OCI-LY7 (cell line): Measurements from ENCODE around the gene SH3GL2. TPM values are rescaled to one million over a fixed set of nuclear protein-coding genes. Genes with fewer than 3 reads are reported as not detected.

Source experiments
- BruUV-seq: library from RNA; stranded (reverse); fragments of 400-500 nt; replicated peaks from 2 replicates; lab custom pipeline; 2021; lab: Mats Ljungman, UMichigan
- CTCF ChIA-PET: fragments of 300-600 bp; sonication (Branson Sonifier 250); formaldehyde crosslinking; loops from one replicate; lab custom pipeline; 2022; ENCODE audit warnings: antibody characterized with exemption; ENCODE audit not compliant: unreplicated experiment; lab: Charles Lee
- POLR2A ChIA-PET: fragments of 300-600 bp; sonication (Branson Sonifier 250); formaldehyde crosslinking; loops from one replicate; lab custom pipeline; 2022; ENCODE audit warnings: antibody characterized with exemption; lab: Charles Lee
- DNase-seq: peaks from one replicate; pipeline ENCODE4 v3.0.0-alpha.2; 2015; ENCODE audit warnings: low spot score
- H2AFZ ChIP-seq: fragments of 200-600 bp; sonication (generic), shearing (Covaris generic); 2 replicates; pipeline ENCODE4 v1.6.1; 2014; ENCODE audit warnings: mild to moderate bottlenecking, antibody characterized with exemption, low read length, moderate library complexity
- H3K27ac ChIP-seq: fragments of 200-600 bp; sonication (generic); 2 replicates; pipeline ENCODE4 v1.5.1; 2014; ENCODE audit warnings: mixed run types, low read depth, mild to moderate bottlenecking, moderate library complexity, low read length, inconsistent platforms; ENCODE audit not compliant: poor library complexity, severe bottlenecking
- H3K36me3 ChIP-seq: fragments of 200-600 bp; sonication (generic); 2 replicates; pipeline ENCODE4 v1.6.1; 2014; ENCODE audit warnings: mild to moderate bottlenecking, antibody characterized with exemption, low read length, moderate library complexity, mixed read lengths; ENCODE audit not compliant: insufficient read depth
- H3K4me1 ChIP-seq: fragments of 200-600 bp; sonication (generic); 2 replicates; pipeline ENCODE4 v1.5.1; 2014; ENCODE audit warnings: mild to moderate bottlenecking, low read length; ENCODE audit not compliant: insufficient read depth, poor library complexity, severe bottlenecking
- H3K4me2 ChIP-seq: fragments of 200-600 bp; sonication (generic); 2 replicates; pipeline ENCODE4 v1.6.1; 2014; ENCODE audit warnings: mild to moderate bottlenecking, low read length
- H3K4me3 ChIP-seq: fragments of 200-600 bp; sonication (generic); 2 replicates; pipeline ENCODE4 v1.5.1; 2014; ENCODE audit warnings: mild to moderate bottlenecking, low read depth, low read length; ENCODE audit not compliant: poor library complexity, severe bottlenecking
- H3K79me2 ChIP-seq: fragments of 200-600 bp; sonication (generic); 2 replicates; pipeline ENCODE4 v1.6.1; 2016; ENCODE audit warnings: low read depth, mild to moderate bottlenecking, low read length, moderate library complexity, mixed read lengths; ENCODE audit not compliant: insufficient read depth
- H3K9me2 ChIP-seq: fragments of 200-600 bp; sonication (generic); 2 replicates; pipeline ENCODE4 v1.6.1; 2016; ENCODE audit warnings: mild to moderate bottlenecking, low read length, mixed read lengths; ENCODE audit not compliant: insufficient read depth
- H3K9me3 ChIP-seq: fragments of 200-600 bp; sonication (generic); 2 replicates; pipeline ENCODE4 v1.6.1; 2014; ENCODE audit warnings: mild to moderate bottlenecking, mixed run types, low read length, mixed read lengths
- H4K20me1 ChIP-seq: fragments of 200-600 bp; sonication (generic); 2 replicates; pipeline ENCODE4 v1.6.1; 2014; ENCODE audit warnings: mild to moderate bottlenecking, antibody characterized with exemption, low read length, moderate library complexity, mixed read lengths; ENCODE audit not compliant: insufficient read depth
- EZH2phosphoT487 ChIP-seq: fragments of 200-600 bp; sonication (generic); IDR thresholded peaks from 2 replicates; pipeline ENCODE4 v1.6.1; 2018; ENCODE audit warnings: low read depth, borderline replicate concordance, mild to moderate bottlenecking, mixed run types, antibody characterized with exemption, low read length, moderate library complexity, mixed read lengths
- intact Hi-C: fragments of 100-400 bp; cut with micrococcal nuclease; formaldehyde crosslinking; loops from one replicate; pipeline ENCODE4 v1.10.0; 2022; ENCODE audit not compliant: unreplicated experiment
- total RNA-seq, 2 experiments: library from RNA; depleted of rRNA in 1 of 2; stranded (reverse); fragments of >200 nt in 1 of 2; shearing (Covaris generic) in 1 of 2; gene quantifications; 2 replicates each; pipeline ENCODE4 v1.2.3, GENCODE V29; 2014 to 2022
- TF ChIP-seq, protein P1 (sequence below): fragments of 200-600 bp; sonication (generic); conservative IDR thresholded peaks from 2 replicates; pipeline ENCODE4 v1.5.1; 2014; ENCODE audit warnings: mild to moderate bottlenecking, antibody characterized with exemption, low read length, moderate library complexity, mixed read lengths

SH3GL2 gene
- total RNA-seq, 2 experiments from 2014 or later: not detected

DNA sequence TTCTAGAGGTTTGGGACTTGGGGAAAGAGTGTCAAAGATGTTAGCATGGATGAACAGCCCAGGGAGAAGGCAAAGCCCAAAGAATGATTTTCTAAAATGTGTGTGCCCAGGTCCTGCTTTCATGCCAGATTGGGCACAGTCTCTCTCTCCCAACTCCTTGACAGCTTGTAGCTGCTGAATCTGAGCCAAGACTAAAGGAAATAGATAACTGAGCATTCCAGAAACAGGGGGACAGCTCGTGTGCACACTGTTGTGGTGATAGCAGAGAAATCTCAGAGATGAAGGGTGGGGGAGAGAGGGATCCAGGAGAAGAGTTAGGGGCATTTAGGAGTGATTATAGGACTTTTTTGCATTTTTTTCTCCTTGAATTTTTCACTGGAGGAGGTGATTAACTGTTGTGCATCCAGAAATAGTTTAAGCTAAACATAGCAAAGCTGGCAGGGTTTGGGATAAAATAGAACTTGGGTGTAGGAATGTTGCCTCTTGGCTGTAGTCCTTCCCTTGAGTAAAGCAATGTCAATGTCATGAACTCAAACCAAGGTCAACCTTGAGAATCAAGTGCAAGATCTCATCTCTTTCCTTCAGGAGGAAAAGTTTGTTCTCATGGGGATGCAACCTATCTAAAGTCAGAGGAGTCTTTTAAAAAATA is 245.9 kb downstream of the SH3GL2 start:
- no peaks in the 10 kb centered on the region for H4K20me1 ChIP-seq
- no peak overlapping the region for H3K4me2 ChIP-seq
- no peak overlapping the region for H2AFZ ChIP-seq
- no peak for DNase-seq
- H3K4me3 ChIP-seq: no peak overlapping the region
- no peaks in the 10 kb centered on the region for H3K79me2 ChIP-seq
- H3K9me3 ChIP-seq: no peaks in the 10 kb centered on the region
- no peak overlapping the region for H3K27ac ChIP-seq
- ChIA-PET CTCF (no interaction called here), POLR2A (interaction anchor here (0.6 kb wide), 1 partner anchor 1732 kb away, joined by 3 read pairs; no protein-coding TSS in a partner anchor)
- no TSS peak for BruUV-seq
- no peaks in the 10 kb centered on the region for H3K4me1 ChIP-seq
- TF ChIP-seq, protein P1, sequence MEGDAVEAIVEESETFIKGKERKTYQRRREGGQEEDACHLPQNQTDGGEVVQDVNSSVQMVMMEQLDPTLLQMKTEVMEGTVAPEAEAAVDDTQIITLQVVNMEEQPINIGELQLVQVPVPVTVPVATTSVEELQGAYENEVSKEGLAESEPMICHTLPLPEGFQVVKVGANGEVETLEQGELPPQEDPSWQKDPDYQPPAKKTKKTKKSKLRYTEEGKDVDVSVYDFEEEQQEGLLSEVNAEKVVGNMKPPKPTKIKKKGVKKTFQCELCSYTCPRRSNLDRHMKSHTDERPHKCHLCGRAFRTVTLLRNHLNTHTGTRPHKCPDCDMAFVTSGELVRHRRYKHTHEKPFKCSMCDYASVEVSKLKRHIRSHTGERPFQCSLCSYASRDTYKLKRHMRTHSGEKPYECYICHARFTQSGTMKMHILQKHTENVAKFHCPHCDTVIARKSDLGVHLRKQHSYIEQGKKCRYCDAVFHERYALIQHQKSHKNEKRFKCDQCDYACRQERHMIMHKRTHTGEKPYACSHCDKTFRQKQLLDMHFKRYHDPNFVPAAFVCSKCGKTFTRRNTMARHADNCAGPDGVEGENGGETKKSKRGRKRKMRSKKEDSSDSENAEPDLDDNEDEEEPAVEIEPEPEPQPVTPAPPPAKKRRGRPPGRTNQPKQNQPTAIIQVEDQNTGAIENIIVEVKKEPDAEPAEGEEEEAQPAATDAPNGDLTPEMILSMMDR: no peak
- TF ChIP-seq EZH2phosphoT487: no peak
- H3K36me3 ChIP-seq: no peaks in the 10 kb centered on the region
- intact Hi-C loops: no loop called here
- H3K9me2 ChIP-seq: no peaks in the 10 kb centered on the region

DNA sequence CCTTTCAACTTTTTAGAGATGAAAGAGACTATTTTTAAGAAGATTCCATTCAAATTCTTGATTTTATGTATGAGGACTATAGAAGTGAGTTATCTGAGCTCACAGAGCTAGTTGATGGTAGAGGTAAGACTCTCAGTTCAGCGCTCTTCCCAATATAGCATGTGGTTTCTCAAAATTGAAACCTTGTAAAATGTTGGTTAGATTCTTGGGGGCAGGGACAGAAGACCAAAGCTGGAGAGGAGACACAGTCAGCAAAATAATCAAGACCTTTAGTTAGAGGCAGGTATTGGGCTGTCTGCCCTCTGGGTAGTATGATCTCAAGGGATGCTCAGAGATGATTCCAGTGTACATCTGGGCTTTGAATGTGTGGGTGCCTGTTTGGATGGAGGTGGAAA is 246.4 kb downstream of the SH3GL2 start:
- no peak for TF ChIP-seq EZH2phosphoT487
- TF ChIP-seq, protein P1: no peak
- H3K4me3 ChIP-seq: no peak overlapping the region
- no peaks in the 10 kb centered on the region for H3K4me1 ChIP-seq
- no peaks in the 10 kb centered on the region for H3K79me2 ChIP-seq
- H3K9me2 ChIP-seq: no peaks in the 10 kb centered on the region
- H3K4me2 ChIP-seq: no peak overlapping the region
- BruUV-seq: no TSS peak
- CTCF ChIA-PET: no interaction called here
- H3K36me3 ChIP-seq: no peaks in the 10 kb centered on the region
- POLR2A ChIA-PET: no interaction called here
- no peak overlapping the region for H2AFZ ChIP-seq
- no peaks in the 10 kb centered on the region for H3K9me3 ChIP-seq
- intact Hi-C loops: no loop called here
- no peak for DNase-seq
- no peak overlapping the region for H3K27ac ChIP-seq
- H4K20me1 ChIP-seq: no peaks in the 10 kb centered on the region

DNA sequence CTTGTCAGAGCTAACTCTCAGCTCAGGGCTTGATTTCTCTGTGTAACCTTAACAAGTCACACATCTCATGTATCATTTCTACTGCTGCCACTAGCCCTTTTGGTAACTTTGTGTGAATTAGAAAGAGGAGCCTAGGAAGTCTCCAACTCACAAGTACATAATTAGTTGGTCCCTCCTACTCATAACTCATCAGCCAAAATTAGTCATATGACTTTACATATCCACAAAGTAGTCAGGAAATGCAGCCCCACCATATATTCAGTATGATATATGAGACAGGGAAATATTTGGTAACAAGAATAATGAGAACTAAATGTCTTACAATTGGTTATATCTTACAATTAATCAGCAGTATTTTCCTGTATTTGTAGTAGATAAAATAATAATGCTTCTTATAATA is 250.2 kb downstream of the SH3GL2 start:
- H4K20me1 ChIP-seq: no peaks in the 10 kb centered on the region
- TF ChIP-seq EZH2phosphoT487: no peak
- TF ChIP-seq, protein P1: no peak

More for the DNA sequence above, 250.2 kb downstream of the SH3GL2 start:
- H3K4me1 ChIP-seq: no peaks in the 10 kb centered on the region
- POLR2A ChIA-PET: no interaction called here
- no peaks in the 10 kb centered on the region for H3K79me2 ChIP-seq
- no TSS peak for BruUV-seq
- H3K4me2 ChIP-seq: no peak overlapping the region
- DNase-seq: no peak
- CTCF ChIA-PET: no interaction called here
- H3K9me2 ChIP-seq: no peaks in the 10 kb centered on the region
- no peak overlapping the region for H3K27ac ChIP-seq
- intact Hi-C loops: no loop called here
- no peaks in the 10 kb centered on the region for H3K36me3 ChIP-seq
- H3K4me3 ChIP-seq: no peak overlapping the region
- H2AFZ ChIP-seq: no peak overlapping the region
- no peaks in the 10 kb centered on the region for H3K9me3 ChIP-seq
